ENCODE measurements around the gene PIGW. TPM values are rescaled to one million over a fixed set of nuclear protein-coding genes. Genes with fewer than 3 reads are reported as not detected.

PIGW gene
- total and polyA plus RNA-seq, 2 experiments from 2014 or later = 5.5 to 15.8 TPM

GRCh38 chr17:36583787-36584186 lies 49.0 kb downstream of the PIGW start:
- ATAC-seq = no peak
- Histone ChIP-seq H3K4me2 (no peak overlapping the region), H3K27me3 (ENCODE audit: insufficient read depth) (no peaks in the 10 kb centered on the region), H3K9me2 (ENCODE audit: insufficient read depth) (no peaks in the 10 kb centered on the region), H3F3A (replicated peaks; ENCODE audit: low read depth) (0 out of 2 replicates have a peak, but pooled peaks cover 2% of the 10 kb centered on the region), H3K27ac (ENCODE audit: low read depth) (no peak overlapping the region), H4K20me1 (replicated peaks; ENCODE audit: insufficient read depth) (peaks cover 15% of the 10 kb centered on the region), H2AFZ (no peak overlapping the region), H3K4me1 (ENCODE audit: insufficient read depth) (no peaks in the 10 kb centered on the region), H3K79me2 (replicated peaks; ENCODE audit: insufficient read depth) (no peaks in the 10 kb centered on the region), H3K36me3 (ENCODE audit: insufficient read depth) (peaks cover 51% of the 10 kb centered on the region), H3K4me3 (no peak overlapping the region)
- TF ChIP-seq ZNF331 (CRISPR knock-in tag; IDR thresholded peaks at IDR 0.05; ENCODE audit: low read depth) (no peak), JUNB (IDR thresholded peaks at IDR 0.05; ENCODE audit: unreplicated experiment) (no peak)
- Mint-ChIP-seq H3K9me3 (no peaks in the 10 kb centered on the region), H3K27ac (no peak overlapping the region), H3K4me1 (no peaks in the 10 kb centered on the region), H3K27me3 (ENCODE audit: insufficient read depth, low read depth, poor library complexity) (no peaks in the 10 kb centered on the region), H3K36me3 (ENCODE audit: low read depth) (peaks cover 49% of the 10 kb centered on the region), H3K4me3 (no peak overlapping the region)
- no peak for DNase-seq (ENCODE audit: low spot score)

- H3K36me3 ChIP-seq (ENCODE audit: insufficient read depth) = peaks cover 34% of the 10 kb centered on the region
Observed at GRCh38 chr17:36586138-36586537, 51.4 kb downstream of the PIGW start.

More at GRCh38 chr17:36586138-36586537, 51.4 kb downstream of the PIGW start:
- Histone ChIP-seq H3K4me3 (no peak overlapping the region), H2AFZ (no peak overlapping the region), H3K4me2 (no peak overlapping the region), H3K4me1 (ENCODE audit: insufficient read depth) (peaks cover 5% of the 10 kb centered on the region; the same call in 1 of the 2 replicates), H3K27me3 (ENCODE audit: insufficient read depth) (no peaks in the 10 kb centered on the region), H3K79me2 (replicated peaks; ENCODE audit: insufficient read depth) (no peaks in the 10 kb centered on the region), H3F3A (replicated peaks; ENCODE audit: low read depth) (peaks cover 12% of the 10 kb centered on the region; the same call in 1 of the 2 replicates), H3K27ac (ENCODE audit: low read depth) (no peak overlapping the region), H4K20me1 (replicated peaks; ENCODE audit: insufficient read depth) (peaks cover 15% of the 10 kb centered on the region), H3K9me2 (ENCODE audit: insufficient read depth) (no peaks in the 10 kb centered on the region)
- Mint-ChIP-seq H3K9me3 (no peaks in the 10 kb centered on the region), H3K36me3 (ENCODE audit: low read depth) (peaks cover 32% of the 10 kb centered on the region), H3K4me3 (no peak overlapping the region), H3K27me3 (ENCODE audit: insufficient read depth, low read depth, poor library complexity) (peaks cover 1% of the 10 kb centered on the region), H3K4me1 (peaks cover 4% of the 10 kb centered on the region; the same call in 2 of the 3 replicates), H3K27ac (no peak overlapping the region)
- DNase-seq (ENCODE audit: low spot score) = no peak
- no peak for TF ChIP-seq EZH2 (IDR thresholded peaks at IDR 0.05; ENCODE audit: low read depth, unreplicated experiment)
- TF ChIP-seq NANOG (IDR thresholded peaks at IDR 0.05; ENCODE audit: borderline replicate concordance) = no peak
- no peak for TF ChIP-seq ETS1 (IDR thresholded peaks at IDR 0.05)
- TF ChIP-seq, protein P1, sequence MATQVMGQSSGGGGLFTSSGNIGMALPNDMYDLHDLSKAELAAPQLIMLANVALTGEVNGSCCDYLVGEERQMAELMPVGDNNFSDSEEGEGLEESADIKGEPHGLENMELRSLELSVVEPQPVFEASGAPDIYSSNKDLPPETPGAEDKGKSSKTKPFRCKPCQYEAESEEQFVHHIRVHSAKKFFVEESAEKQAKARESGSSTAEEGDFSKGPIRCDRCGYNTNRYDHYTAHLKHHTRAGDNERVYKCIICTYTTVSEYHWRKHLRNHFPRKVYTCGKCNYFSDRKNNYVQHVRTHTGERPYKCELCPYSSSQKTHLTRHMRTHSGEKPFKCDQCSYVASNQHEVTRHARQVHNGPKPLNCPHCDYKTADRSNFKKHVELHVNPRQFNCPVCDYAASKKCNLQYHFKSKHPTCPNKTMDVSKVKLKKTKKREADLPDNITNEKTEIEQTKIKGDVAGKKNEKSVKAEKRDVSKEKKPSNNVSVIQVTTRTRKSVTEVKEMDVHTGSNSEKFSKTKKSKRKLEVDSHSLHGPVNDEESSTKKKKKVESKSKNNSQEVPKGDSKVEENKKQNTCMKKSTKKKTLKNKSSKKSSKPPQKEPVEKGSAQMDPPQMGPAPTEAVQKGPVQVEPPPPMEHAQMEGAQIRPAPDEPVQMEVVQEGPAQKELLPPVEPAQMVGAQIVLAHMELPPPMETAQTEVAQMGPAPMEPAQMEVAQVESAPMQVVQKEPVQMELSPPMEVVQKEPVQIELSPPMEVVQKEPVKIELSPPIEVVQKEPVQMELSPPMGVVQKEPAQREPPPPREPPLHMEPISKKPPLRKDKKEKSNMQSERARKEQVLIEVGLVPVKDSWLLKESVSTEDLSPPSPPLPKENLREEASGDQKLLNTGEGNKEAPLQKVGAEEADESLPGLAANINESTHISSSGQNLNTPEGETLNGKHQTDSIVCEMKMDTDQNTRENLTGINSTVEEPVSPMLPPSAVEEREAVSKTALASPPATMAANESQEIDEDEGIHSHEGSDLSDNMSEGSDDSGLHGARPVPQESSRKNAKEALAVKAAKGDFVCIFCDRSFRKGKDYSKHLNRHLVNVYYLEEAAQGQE (IDR thresholded peaks at IDR 0.05; ENCODE audit: unreplicated experiment) = no peak
- TF ChIP-seq ZNF114 (CRISPR knock-in tag; IDR thresholded peaks at IDR 0.05) = no peak
- no peak for TF ChIP-seq EZH2phosphoT487 (IDR thresholded peaks at IDR 0.05; ENCODE audit: unreplicated experiment)
- no peak for TF ChIP-seq CTCF (conservative IDR thresholded peaks at IDR 0.05; ENCODE audit: low read depth in 2 of 2)
- no peak for TF ChIP-seq ZNF331 (CRISPR knock-in tag; IDR thresholded peaks at IDR 0.05; ENCODE audit: low read depth)
- TF ChIP-seq CREB1 (CRISPR knock-in tag; IDR thresholded peaks at IDR 0.05; ENCODE audit: low read depth) = no peak
- TF ChIP-seq POLR2AphosphoS5 (IDR thresholded peaks at IDR 0.05; ENCODE audit: low read depth) = no peak
- TF ChIP-seq STAT1 (IDR thresholded peaks at IDR 0.05; ENCODE audit: unreplicated experiment) = no peak
- ATAC-seq = no peak
